Astrocyte of the cerebellum (primary cell): ENCODE data around the gene SNX8.

ENCODE experiments used
- DNase-seq: peaks from one replicate; pipeline ENCODE4 v3.0.0-alpha.2; 2011; ENCODE audit warnings: low read depth
- H3K4me3 ChIP-seq: 2 replicates; pipeline ENCODE4 v1.5.1; 2011; ENCODE audit warnings: mild to moderate bottlenecking, low read depth, low read length, moderate library complexity
- in situ Hi-C: cut with HindIII; loops from 2 replicates; pipeline ENCODE4 v1.10.0; 2017; ENCODE audit warnings: low sequenced_read_pairs
- TF ChIP-seq, protein P1 (sequence below): IDR thresholded peaks from 2 replicates; pipeline ENCODE4 v1.5.1; 2012; ENCODE audit warnings: low read length, low read depth, moderate library complexity, mild to moderate bottlenecking; ENCODE audit errors: missing control alignments

The SNX8 gene

GRCh38 chr7:2301511-2301863 is 12.8 kb downstream of the SNX8 start:
- in situ Hi-C loops, result loop anchor here (10.0 kb wide), 1 partner anchor 73 kb away; no protein-coding TSS in a partner anchor
- H3K4me3 ChIP-seq, result no peak overlapping the region
- TF ChIP-seq, protein P1, sequence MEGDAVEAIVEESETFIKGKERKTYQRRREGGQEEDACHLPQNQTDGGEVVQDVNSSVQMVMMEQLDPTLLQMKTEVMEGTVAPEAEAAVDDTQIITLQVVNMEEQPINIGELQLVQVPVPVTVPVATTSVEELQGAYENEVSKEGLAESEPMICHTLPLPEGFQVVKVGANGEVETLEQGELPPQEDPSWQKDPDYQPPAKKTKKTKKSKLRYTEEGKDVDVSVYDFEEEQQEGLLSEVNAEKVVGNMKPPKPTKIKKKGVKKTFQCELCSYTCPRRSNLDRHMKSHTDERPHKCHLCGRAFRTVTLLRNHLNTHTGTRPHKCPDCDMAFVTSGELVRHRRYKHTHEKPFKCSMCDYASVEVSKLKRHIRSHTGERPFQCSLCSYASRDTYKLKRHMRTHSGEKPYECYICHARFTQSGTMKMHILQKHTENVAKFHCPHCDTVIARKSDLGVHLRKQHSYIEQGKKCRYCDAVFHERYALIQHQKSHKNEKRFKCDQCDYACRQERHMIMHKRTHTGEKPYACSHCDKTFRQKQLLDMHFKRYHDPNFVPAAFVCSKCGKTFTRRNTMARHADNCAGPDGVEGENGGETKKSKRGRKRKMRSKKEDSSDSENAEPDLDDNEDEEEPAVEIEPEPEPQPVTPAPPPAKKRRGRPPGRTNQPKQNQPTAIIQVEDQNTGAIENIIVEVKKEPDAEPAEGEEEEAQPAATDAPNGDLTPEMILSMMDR, result no peak
- no peak for DNase-seq

DNA sequence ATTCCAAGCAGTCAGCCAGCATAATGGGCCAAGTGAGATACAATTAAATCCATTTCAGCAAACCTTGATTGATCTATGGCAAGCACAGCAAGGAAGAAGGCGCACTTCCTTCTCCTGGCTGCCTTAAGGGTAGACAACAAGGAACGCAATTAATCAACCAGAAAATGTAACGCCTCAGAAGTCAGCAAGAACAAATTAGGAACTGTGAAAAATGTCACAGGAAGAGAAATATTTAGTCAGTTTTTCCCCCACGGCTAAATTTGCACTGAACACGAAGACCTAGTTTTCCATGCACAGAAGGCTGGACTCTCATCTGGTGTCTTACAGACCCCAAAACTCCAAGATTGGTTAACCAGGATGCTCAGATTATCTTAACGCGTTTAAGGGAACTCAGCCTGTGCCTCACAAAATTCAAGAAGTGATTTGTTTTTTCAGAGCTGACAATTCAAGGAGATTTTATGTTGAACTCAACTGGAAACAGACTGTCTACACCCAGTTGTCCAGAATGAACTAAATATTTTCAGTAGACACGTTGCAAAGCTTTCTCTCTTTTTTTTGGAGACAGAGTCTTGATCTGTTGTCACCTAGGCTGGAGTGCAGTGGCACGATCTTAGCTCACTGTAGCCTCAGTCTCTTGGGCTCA is 14.2 kb downstream of the SNX8 start:
- H3K4me3 ChIP-seq, result no peak overlapping the region
- in situ Hi-C loops, result loop anchor here (10.0 kb wide), 1 partner anchor 75 kb away; no protein-coding TSS in a partner anchor
- DNase-seq, result no peak
- TF ChIP-seq, protein P1, result no peak

DNA sequence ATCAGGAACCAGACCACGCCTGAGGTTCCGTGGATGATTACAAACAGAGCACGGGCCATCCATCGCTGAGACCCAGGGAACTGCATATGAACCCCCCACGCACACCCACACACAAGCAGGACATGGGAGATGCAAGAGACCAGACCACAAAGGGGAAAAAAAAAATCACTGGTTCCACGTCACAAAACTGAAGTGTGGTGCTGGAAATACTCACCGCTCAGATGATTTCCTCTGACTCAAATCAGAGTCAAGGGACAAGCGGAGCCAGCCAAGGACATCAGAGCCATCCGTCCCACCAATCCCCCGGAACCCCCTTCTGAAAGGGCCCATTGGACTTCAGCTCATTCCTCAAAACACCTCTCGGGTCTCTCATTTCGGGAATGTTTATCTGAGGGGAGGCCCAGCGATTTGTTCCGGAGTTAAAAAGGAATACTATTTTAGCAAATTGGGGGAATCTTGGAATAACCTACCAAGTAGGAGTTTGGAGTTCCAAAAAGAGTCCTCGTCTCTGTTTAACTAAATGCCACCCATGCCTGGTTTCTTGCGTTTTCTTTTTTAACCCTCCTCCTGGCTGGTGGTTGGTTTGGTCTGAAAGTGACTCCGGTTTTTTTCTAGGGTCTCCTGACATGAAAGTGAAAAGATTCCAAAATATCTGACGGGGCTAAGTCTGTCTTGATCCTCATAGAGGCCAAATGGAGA is 15.0 kb downstream of the SNX8 start:
- TF ChIP-seq, protein P1, result no peak
- in situ Hi-C loops, result no loop called here
- DNase-seq, result peak; percentile 50
- no peak overlapping the region for H3K4me3 ChIP-seq

DNA sequence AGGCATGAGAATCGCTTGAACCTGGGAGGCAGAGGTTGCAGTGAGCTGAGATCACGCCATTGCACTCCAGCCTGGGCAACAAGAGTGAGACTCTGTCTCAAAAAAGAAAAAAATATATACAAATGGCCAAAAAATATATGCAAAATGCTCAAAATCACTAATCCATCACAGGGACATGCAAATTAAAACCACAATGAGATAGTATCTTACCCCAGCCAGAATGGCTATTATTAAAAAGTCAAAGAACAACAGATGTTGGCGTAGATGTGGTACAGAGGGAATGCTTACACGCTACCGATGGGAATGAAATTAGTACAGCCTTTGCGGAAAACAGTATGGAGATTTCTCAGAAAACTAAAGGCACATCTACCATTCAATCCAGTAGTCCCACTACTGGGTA is 17.4 kb downstream of the SNX8 start:
- in situ Hi-C loops, result no loop called here
- no peak for DNase-seq
- no peak overlapping the region for H3K4me3 ChIP-seq
- TF ChIP-seq, protein P1, result no peak

DNA sequence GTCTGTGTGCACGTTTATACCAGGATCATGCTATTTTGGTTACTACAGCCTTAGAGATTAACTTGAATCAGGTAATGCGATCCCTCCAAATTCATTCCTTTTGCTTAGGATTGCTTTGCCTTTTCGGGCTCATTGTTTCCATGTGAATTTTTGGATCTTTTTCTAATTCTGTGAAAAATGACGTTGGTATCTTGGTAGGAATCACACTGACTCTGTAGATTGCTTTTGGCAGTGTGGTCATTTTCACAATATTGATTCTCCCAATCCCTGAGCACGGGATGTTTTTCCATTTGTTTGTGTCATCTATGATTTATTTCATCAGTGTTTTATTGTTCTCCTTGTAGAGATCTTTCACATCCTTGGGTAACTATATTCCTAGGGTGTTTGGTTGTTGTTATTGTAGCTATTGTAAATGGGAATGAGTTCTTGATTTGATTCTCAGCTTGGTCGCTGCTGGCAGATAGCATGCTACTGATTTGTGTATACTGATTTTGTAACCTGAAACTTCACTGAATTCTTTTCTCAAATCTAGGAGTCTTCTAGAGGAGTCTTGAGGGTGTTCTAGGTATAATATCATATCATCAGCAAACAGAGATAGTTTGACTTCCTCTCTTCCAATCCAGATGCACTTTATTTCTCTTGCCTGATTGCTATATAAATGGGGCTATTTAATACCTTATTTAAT is 18.2 kb downstream of the SNX8 start:
- in situ Hi-C loops, result no loop called here
- no peak for DNase-seq
- TF ChIP-seq, protein P1, result no peak

GRCh38 chr7:2290877-2291276 is 23.4 kb downstream of the SNX8 start:
- TF ChIP-seq, protein P1, result no peak
- no peak overlapping the region for H3K4me3 ChIP-seq
- no peak for DNase-seq
- in situ Hi-C loops, result no loop called here

More for the DNA sequence above, 18.2 kb downstream of the SNX8 start:
- no peak overlapping the region for H3K4me3 ChIP-seq
